HFF-Myc (cell line): Measurements from ENCODE around the gene UBA1.

ENCODE experiments used
- DNase-seq: peaks from one replicate; pipeline ENCODE4 v3.0.0-alpha.2; 2011; ENCODE audit warnings: low read depth; ENCODE audit errors: extremely low read depth
- H3K4me3 ChIP-seq: replicated peaks from 2 replicates; pipeline ENCODE4 v1.5.1; 2011; ENCODE audit warnings: low read depth, mild to moderate bottlenecking, control low read depth, low read length
- TF ChIP-seq, protein P1 (sequence below): IDR thresholded peaks from 2 replicates; pipeline ENCODE4 v1.5.1; 2012; ENCODE audit warnings: mild to moderate bottlenecking, low read depth, low read length, control low read depth; ENCODE audit errors: missing control alignments

The UBA1 gene

DNA sequence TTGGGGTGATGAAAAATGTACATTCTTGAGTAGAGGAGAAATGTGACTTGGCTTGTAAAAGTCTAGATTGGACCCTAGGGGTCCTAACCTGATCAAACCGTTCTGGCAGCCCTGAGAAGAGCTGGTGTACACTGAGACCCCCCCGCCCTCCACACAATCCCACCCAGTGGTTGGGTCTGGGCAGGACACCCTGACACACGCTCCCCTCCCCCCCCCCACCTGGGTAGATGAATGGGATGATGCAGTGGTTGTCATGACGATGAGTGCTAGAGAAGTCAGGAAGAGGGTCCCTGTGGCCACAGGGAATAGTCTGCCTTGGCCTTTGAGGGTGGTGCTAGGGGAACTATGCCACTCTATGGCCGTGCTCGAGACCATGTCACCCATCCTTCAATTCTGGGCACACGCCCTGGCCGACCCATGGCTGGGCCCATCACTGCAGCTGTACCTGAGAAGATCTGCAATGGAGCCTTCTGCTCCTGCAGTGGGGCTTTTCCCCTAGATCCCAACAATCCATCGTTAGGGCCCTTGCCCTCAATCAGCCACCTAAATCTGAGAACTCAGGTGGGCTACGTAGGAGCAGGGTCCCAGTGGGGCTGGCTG, 29.2 kb downstream of the UBA1 start:
- TF ChIP-seq, protein P1, sequence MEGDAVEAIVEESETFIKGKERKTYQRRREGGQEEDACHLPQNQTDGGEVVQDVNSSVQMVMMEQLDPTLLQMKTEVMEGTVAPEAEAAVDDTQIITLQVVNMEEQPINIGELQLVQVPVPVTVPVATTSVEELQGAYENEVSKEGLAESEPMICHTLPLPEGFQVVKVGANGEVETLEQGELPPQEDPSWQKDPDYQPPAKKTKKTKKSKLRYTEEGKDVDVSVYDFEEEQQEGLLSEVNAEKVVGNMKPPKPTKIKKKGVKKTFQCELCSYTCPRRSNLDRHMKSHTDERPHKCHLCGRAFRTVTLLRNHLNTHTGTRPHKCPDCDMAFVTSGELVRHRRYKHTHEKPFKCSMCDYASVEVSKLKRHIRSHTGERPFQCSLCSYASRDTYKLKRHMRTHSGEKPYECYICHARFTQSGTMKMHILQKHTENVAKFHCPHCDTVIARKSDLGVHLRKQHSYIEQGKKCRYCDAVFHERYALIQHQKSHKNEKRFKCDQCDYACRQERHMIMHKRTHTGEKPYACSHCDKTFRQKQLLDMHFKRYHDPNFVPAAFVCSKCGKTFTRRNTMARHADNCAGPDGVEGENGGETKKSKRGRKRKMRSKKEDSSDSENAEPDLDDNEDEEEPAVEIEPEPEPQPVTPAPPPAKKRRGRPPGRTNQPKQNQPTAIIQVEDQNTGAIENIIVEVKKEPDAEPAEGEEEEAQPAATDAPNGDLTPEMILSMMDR, result no peak
- no peak for DNase-seq
- H3K4me3 ChIP-seq, result no peak overlapping the region

- no peak overlapping the region for H3K4me3 ChIP-seq
- TF ChIP-seq, protein P1, result no peak
- no peak for DNase-seq
Observed at GRCh38 chrX:47223476-47224250, 30.0 kb downstream of the UBA1 start.

GRCh38 chrX:47224266-47224895, 30.8 kb downstream of the UBA1 start:
- H3K4me3 ChIP-seq, result no peak overlapping the region
- TF ChIP-seq, protein P1, result no peak
- no peak for DNase-seq

DNA sequence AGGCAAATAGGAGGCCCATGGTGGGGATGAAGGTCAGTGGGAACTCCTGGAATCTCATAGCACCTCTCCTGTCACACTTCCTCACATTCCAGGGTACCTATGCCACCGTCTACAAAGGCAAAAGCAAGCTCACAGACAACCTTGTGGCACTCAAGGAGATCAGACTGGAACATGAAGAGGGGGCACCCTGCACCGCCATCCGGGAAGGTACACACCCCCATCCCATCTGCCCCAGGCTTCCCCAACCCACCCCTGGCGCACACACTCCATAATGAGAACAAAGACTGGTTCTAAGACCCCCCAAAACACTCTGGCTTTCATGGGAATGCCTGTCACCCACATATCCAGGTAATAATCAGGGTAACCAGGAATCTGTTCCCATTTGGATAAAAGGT, 31.3 kb downstream of the UBA1 start:
- no peak overlapping the region for H3K4me3 ChIP-seq
- no peak for DNase-seq
- TF ChIP-seq, protein P1, result no peak

GRCh38 chrX:47226071-47226470, 32.4 kb downstream of the UBA1 start:
- no peak for DNase-seq
- TF ChIP-seq, protein P1, result no peak

GRCh38 chrX:47226531-47227333, 33.1 kb downstream of the UBA1 start:
- no peak overlapping the region for H3K4me3 ChIP-seq
- TF ChIP-seq, protein P1, result no peak
- no peak for DNase-seq

More at GRCh38 chrX:47226071-47226470, 32.4 kb downstream of the UBA1 start:
- no peak overlapping the region for H3K4me3 ChIP-seq
